Chondrocyte (in vitro differentiated cells): ENCODE measurements around the gene GTF3C4. TPM values are rescaled to one million over a fixed set of nuclear protein-coding genes. Genes with fewer than 3 reads are reported as not detected.
A peak's percentile ranks its signal among the peaks of the same experiment; 100 is the strongest.

Source experiments
- DNase-seq: peaks from one replicate; pipeline ENCODE4 v3.0.0; 2021; ENCODE audit warnings: mixed read lengths, low spot score
- H3K27ac Mint-ChIP-seq: one replicate; pipeline ENCODE4 v1.8.0; 2021; ENCODE audit warnings: mild to moderate bottlenecking, moderate library complexity, mixed read lengths; ENCODE audit not compliant: unreplicated experiment
- H3K27me3 Mint-ChIP-seq: 2 replicates; pipeline ENCODE4 v1.8.0; 2021; ENCODE audit warnings: low read depth, mixed read lengths
- H3K36me3 Mint-ChIP-seq: 2 replicates; pipeline ENCODE4 v1.8.0; 2021; ENCODE audit warnings: low read depth, mixed read lengths
- H3K4me1 Mint-ChIP-seq: 2 replicates; pipeline ENCODE4 v1.8.0; 2021; ENCODE audit warnings: low read depth, mild to moderate bottlenecking, mixed read lengths
- H3K4me3 Mint-ChIP-seq: one replicate; pipeline ENCODE4 v1.8.0; 2021; ENCODE audit warnings: mild to moderate bottlenecking, moderate library complexity, mixed read lengths; ENCODE audit not compliant: unreplicated experiment
- H3K9me3 Mint-ChIP-seq: 2 replicates; pipeline ENCODE4 v1.8.0; 2021; ENCODE audit warnings: low read depth, mixed read lengths
- CTCF ChIP-seq: fragments of 200-600 bp; sonication (generic); IDR thresholded peaks from 2 replicates; pipeline ENCODE4 v1.5.0; 2021; ENCODE audit warnings: antibody characterized with exemption, mild to moderate bottlenecking, moderate library complexity
- total RNA-seq: library from RNA; stranded (reverse); gene quantifications from 3 replicates; pipeline ENCODE4 v1.2.1, GENCODE V29; 2021

GTF3C4 gene
- total RNA-seq, 1 donor from 2014 or later, result 16.6 TPM

- Mint-ChIP-seq H3K4me3 (no peak overlapping the region), H3K9me3 (no peaks in the 10 kb centered on the region), H3K27me3 (no peaks in the 10 kb centered on the region), H3K4me1 (no peaks in the 10 kb centered on the region), H3K36me3 (peaks cover 31% of the 10 kb centered on the region), H3K27ac (no peak overlapping the region)
- no peak for DNase-seq
- TF ChIP-seq CTCF, result no peak
Observed at GRCh38 chr9:132638240-132638639, 32.0 kb upstream of the GTF3C4 start.

GRCh38 chr9:132639322-132639721, 30.9 kb upstream of the GTF3C4 start:
- H3K9me3 Mint-ChIP-seq, result no peaks in the 10 kb centered on the region
- TF ChIP-seq CTCF, result no peak
- H3K4me3 Mint-ChIP-seq, result no peak overlapping the region
- no peaks in the 10 kb centered on the region for H3K27me3 Mint-ChIP-seq
- H3K27ac Mint-ChIP-seq, result no peak overlapping the region
- no peak for DNase-seq
- H3K4me1 Mint-ChIP-seq, result no peaks in the 10 kb centered on the region
- H3K36me3 Mint-ChIP-seq, result peaks cover 35% of the 10 kb centered on the region

- no peaks in the 10 kb centered on the region for H3K4me1 Mint-ChIP-seq
- no peak overlapping the region for H3K27ac Mint-ChIP-seq
- no peaks in the 10 kb centered on the region for H3K27me3 Mint-ChIP-seq
- no peak overlapping the region for H3K4me3 Mint-ChIP-seq
- H3K36me3 Mint-ChIP-seq, result peaks cover 50% of the 10 kb centered on the region
- TF ChIP-seq CTCF, result no peak
- H3K9me3 Mint-ChIP-seq, result no peaks in the 10 kb centered on the region
- no peak for DNase-seq
Observed at GRCh38 chr9:132641216-132641615, 29.0 kb upstream of the GTF3C4 start.

GRCh38 chr9:132644251-132644650, 26.0 kb upstream of the GTF3C4 start:
- Mint-ChIP-seq H3K27ac (no peak overlapping the region), H3K4me3 (no peak overlapping the region), H3K27me3 (no peaks in the 10 kb centered on the region), H3K4me1 (peaks cover 26% of the 10 kb centered on the region), H3K9me3 (no peaks in the 10 kb centered on the region), H3K36me3 (peaks cover 41% of the 10 kb centered on the region)
- no peak for DNase-seq
- peak; percentile 34 for TF ChIP-seq CTCF

GRCh38 chr9:132645306-132645705, 25.0 kb upstream of the GTF3C4 start:
- H3K9me3 Mint-ChIP-seq, result no peaks in the 10 kb centered on the region
- no peak for DNase-seq
- H3K27ac Mint-ChIP-seq, result no peak overlapping the region
- H3K4me1 Mint-ChIP-seq, result peaks cover 26% of the 10 kb centered on the region
- no peak overlapping the region for H3K4me3 Mint-ChIP-seq
- TF ChIP-seq CTCF, result no peak
- no peaks in the 10 kb centered on the region for H3K27me3 Mint-ChIP-seq
- H3K36me3 Mint-ChIP-seq, result peaks cover 44% of the 10 kb centered on the region
